H1 (cell line): Measurements from ENCODE around the gene UBE4B. TPM values are rescaled to one million over a fixed set of nuclear protein-coding genes. Genes with fewer than 3 reads are reported as not detected.

Source experiments
- CTCF ChIA-PET: fragments of 300-600 bp; sonication (Branson Sonifier 250); formaldehyde crosslinking; loops from one replicate; lab custom pipeline; 2021; ENCODE audit not compliant: partially characterized antibody; lab: Charles Lee
- POLR2A ChIA-PET: fragments of 300-600 bp; sonication (Branson Sonifier 250); formaldehyde crosslinking; loops from one replicate; lab custom pipeline; 2021; ENCODE audit warnings: inconsistent platforms; ENCODE audit not compliant: partially characterized antibody; lab: Charles Lee
- DNase-seq, 2 experiments: peaks; one replicate each; pipeline versions ENCODE4 v3.0.0 to v3.0.0-alpha.2; 2010 to 2022; ENCODE audit warnings: low spot score in 2 of 2, low read depth in 1 of 2, mixed read lengths in 1 of 2
- FAIRE-seq: peaks from 2 replicates; lab custom pipeline; 2011; peaks lifted over from hg19 to GRCh38; lab: Jason Lieb, UNC
- H2AFZ ChIP-seq: 2 replicates; pipeline ENCODE4 v1.8.1; 2012; ENCODE audit warnings: low read length, inconsistent platforms
- H2AK5ac ChIP-seq: 2 replicates; pipeline ENCODE4 v1.6.1; 2013; ENCODE audit warnings: low read depth, low read length
- H2BK120ac ChIP-seq: replicated peaks from 2 replicates; pipeline ENCODE3; 2013; ENCODE audit warnings: low read depth, low read length, inconsistent platforms
- H2BK12ac ChIP-seq: 2 replicates; pipeline ENCODE4 v1.6.1; 2013; ENCODE audit warnings: low read depth, low read length
- H2BK15ac ChIP-seq: 2 replicates; pipeline ENCODE4 v1.6.1; 2013; ENCODE audit warnings: low read length
- H2BK20ac ChIP-seq: 2 replicates; pipeline ENCODE4 v1.6.1; 2013; ENCODE audit warnings: low read length
- H2BK5ac ChIP-seq: 2 replicates; pipeline ENCODE4 v1.6.1; 2013; ENCODE audit warnings: low read depth, low read length
- H3K14ac ChIP-seq: 2 replicates; pipeline ENCODE4 v1.6.1; 2013; ENCODE audit warnings: inconsistent platforms; ENCODE audit not compliant: insufficient read length
- H3K18ac ChIP-seq: 2 replicates; pipeline ENCODE4 v1.6.1; 2013; ENCODE audit warnings: low read length; ENCODE audit errors: extremely low read depth
- H3K23ac ChIP-seq: 2 replicates; pipeline ENCODE4 v1.6.1; 2013; ENCODE audit warnings: inconsistent platforms; ENCODE audit not compliant: insufficient read length
- H3K23me2 ChIP-seq: 2 replicates; pipeline ENCODE4 v1.6.1; 2013; ENCODE audit warnings: low read depth, low read length
- H3K27ac ChIP-seq: 2 replicates; pipeline ENCODE4 v1.6.1; 2011; ENCODE audit warnings: low read depth, low read length, inconsistent platforms
- H3K27me3 ChIP-seq, 4 experiments: replicated peaks in 1 of 4; 1 replicate in 1 of 4; 2 replicates in 3 of 4; pipeline versions ENCODE4 v1.6.1 to v1.8.1; 2011 to 2013; ENCODE audit warnings: low read length in 3 of 4, mild to moderate bottlenecking in 3 of 4, inconsistent platforms in 2 of 4, mixed read lengths in 2 of 4, moderate library complexity in 1 of 4; ENCODE audit not compliant: control insufficient read depth in 3 of 4, insufficient read depth in 3 of 4; ENCODE audit errors: extremely low read depth in 1 of 4
- H3K36me3 ChIP-seq, 4 experiments: 2 replicates each; pipeline versions ENCODE4 v1.6.1 to v1.8.1; 2011 to 2013; ENCODE audit warnings: mild to moderate bottlenecking in 4 of 4, low read length in 3 of 4, moderate library complexity in 2 of 4, control low read depth in 1 of 4, inconsistent platforms in 1 of 4; ENCODE audit not compliant: insufficient read depth in 4 of 4, control insufficient read depth in 2 of 4
- H3K4ac ChIP-seq: replicated peaks from 2 replicates; pipeline ENCODE3; 2013; ENCODE audit warnings: low read length, low read depth, mixed read lengths, inconsistent platforms; ENCODE audit not compliant: insufficient read length
- H3K4me1 ChIP-seq, 4 experiments: replicated peaks in 1 of 4; 1 replicate in 1 of 4; 2 replicates in 3 of 4; pipeline versions ENCODE4 v1.6.1 to v1.8.1; 2011 to 2013; ENCODE audit warnings: low read length in 3 of 4, inconsistent platforms in 2 of 4, mixed read lengths in 1 of 4; ENCODE audit not compliant: insufficient read depth in 4 of 4, control insufficient read depth in 3 of 4
- H3K4me2 ChIP-seq, 2 experiments: 2 replicates each; pipeline versions ENCODE4 v1.6.1 to v1.8.1; 2011 to 2013; ENCODE audit warnings: low read depth in 2 of 2, low read length in 2 of 2, control low read depth in 1 of 2, inconsistent platforms in 1 of 2, mild to moderate bottlenecking in 1 of 2; ENCODE audit not compliant: insufficient read depth in 1 of 2
- H3K4me3 ChIP-seq, 4 experiments: fragments of 200-600, 300-600 bp in 1 of 4; sonication (generic), shearing (Covaris generic), sonication (Bioruptor Twin) in 1 of 4; 2 replicates each; pipeline versions ENCODE4 v1.5.1 to v1.8.1; 2011 to 2016; ENCODE audit warnings: low read length in 4 of 4, low read depth in 3 of 4, control low read depth in 2 of 4, inconsistent platforms in 2 of 4, mild to moderate bottlenecking in 2 of 4, mixed read lengths in 1 of 4, moderate library complexity in 1 of 4; ENCODE audit not compliant: insufficient read depth in 2 of 4; ENCODE audit errors: extremely low read depth in 1 of 4
- H3K56ac ChIP-seq: replicated peaks from 2 replicates; pipeline ENCODE3; 2013; ENCODE audit warnings: low read depth, mild to moderate bottlenecking, mixed read lengths, low read length, inconsistent platforms; ENCODE audit not compliant: insufficient read length
- H3K79me1 ChIP-seq: 2 replicates; pipeline ENCODE4 v1.6.1; 2013; ENCODE audit warnings: low read depth, low read length, control low read depth
- H3K79me2 ChIP-seq, 2 experiments: 2 replicates each; pipeline versions ENCODE4 v1.6.1 to v1.8.1; 2012 to 2013; ENCODE audit warnings: low read length in 2 of 2, mild to moderate bottlenecking in 2 of 2, inconsistent platforms in 1 of 2; ENCODE audit not compliant: insufficient read depth in 2 of 2, control insufficient read depth in 1 of 2
- H3K9ac ChIP-seq, 4 experiments: replicated peaks in 1 of 4; 1 replicate in 1 of 4; 2 replicates in 3 of 4; pipeline versions ENCODE4 v1.6.1 to v1.8.1; 2011 to 2013; ENCODE audit warnings: low read depth in 3 of 4, low read length in 3 of 4, control low read depth in 2 of 4, mild to moderate bottlenecking in 2 of 4, moderate library complexity in 2 of 4, inconsistent platforms in 1 of 4; ENCODE audit errors: extremely low read depth in 1 of 4
- H3K9me3 ChIP-seq, 2 experiments: 2 replicates each; pipeline versions ENCODE4 v1.6.1 to v1.8.1; 2012 to 2013; ENCODE audit warnings: mild to moderate bottlenecking in 2 of 2, moderate library complexity in 2 of 2, control low read depth in 1 of 2, inconsistent platforms in 1 of 2, low read depth in 1 of 2, low read length in 1 of 2, mixed read lengths in 1 of 2; ENCODE audit not compliant: insufficient read depth in 2 of 2
- H4K20me1 ChIP-seq, 2 experiments: replicated peaks in 1 of 2; 2 replicates each; pipeline versions ENCODE3 to v1.8.1; 2011 to 2013; ENCODE audit warnings: inconsistent platforms in 2 of 2, low read length in 2 of 2, mild to moderate bottlenecking in 1 of 2; ENCODE audit not compliant: insufficient read depth in 2 of 2, control insufficient read depth in 1 of 2
- H4K5ac ChIP-seq: 2 replicates; pipeline ENCODE4 v1.6.1; 2013; ENCODE audit warnings: low read length, low read depth, mixed read lengths, inconsistent platforms; ENCODE audit not compliant: insufficient read length
- H4K8ac ChIP-seq: 2 replicates; pipeline ENCODE4 v1.8.0; 2013; ENCODE audit warnings: mild to moderate bottlenecking, moderate library complexity, low read length, inconsistent platforms; ENCODE audit not compliant: insufficient read depth; ENCODE audit errors: extremely low read depth
- H4K91ac ChIP-seq: replicated peaks from 2 replicates; pipeline ENCODE3; 2013; ENCODE audit warnings: low read length, mixed read lengths, inconsistent platforms; ENCODE audit not compliant: insufficient read length
- EGR1 ChIP-seq: IDR thresholded peaks from 2 replicates; pipeline ENCODE4 v1.6.1; 2011; ENCODE audit warnings: low read depth, low read length, borderline replicate concordance
- SUZ12 ChIP-seq: fragments of 200-600 bp; sonication (generic); IDR thresholded peaks from 2 replicates; pipeline ENCODE4 v1.6.1; 2012; ENCODE audit warnings: mild to moderate bottlenecking, inconsistent platforms, low read length, moderate library complexity, mixed read lengths
- WGBS, 2 experiments: shearing (Covaris generic) in 1 of 2; methylation state at CpG; one replicate each; pipeline versions ENCODE4 v1.1.6 to v1.1.7; 2013 to 2015; ENCODE audit warnings: low lambda C conversion rate in 2 of 2, mixed read lengths in 2 of 2, inconsistent platforms in 1 of 2, low coverage in 1 of 2, missing lambda C conversion rate in 1 of 2; ENCODE audit not compliant: insufficient replicate concordance in 2 of 2, insufficient coverage in 1 of 2, insufficient read length in 1 of 2; ENCODE audit errors: extremely low coverage in 1 of 2, missing lambda C conversion rate in 1 of 2; 5-methylcytosine and 5-hydroxymethylcytosine counted together
- polyA plus RNA-seq, 7 experiments: library from polyadenylated mRNA; depleted of rRNA in 3 of 7; stranded (reverse) in 5 of 7; unstranded in 2 of 7; fragments of >200 nt in 5 of 7; fragments of 200-250 nt in 2 of 7; gene quantifications; 1 replicate in 5 of 7; 2 replicates in 1 of 7; 4 replicates in 1 of 7; pipeline versions ENCODE4 v1.2.1 to v1.2.3, GENCODE V29; 2011 to 2013; ENCODE audit warnings: missing spikeins in 2 of 7, mixed read lengths in 2 of 7
- total RNA-seq: library from RNA; stranded (reverse); fragmentation: NEBNext Ultra II Directional; extraction: Animal tissue kit (Norgen Biotek cat#: 25700); gene quantifications from 2 replicates; pipeline ENCODE4 v1.2.1, GENCODE V29; 2021

The UBE4B gene
- total and polyA plus RNA-seq, 2 of the 8 experiments (the other 6 are each of a cell fraction or from before 2014, with no cell fraction given) = 24.5 to 90.1 TPM

GRCh38 chr1:10193288-10193687 is 160.5 kb downstream of the UBE4B start:
- no peaks in the 10 kb centered on the region for H3K36me3 ChIP-seq
- no peak overlapping the region for H2BK120ac ChIP-seq
- no peaks in the 10 kb centered on the region for H4K20me1 ChIP-seq
- no peaks in the 10 kb centered on the region for H3K79me1 ChIP-seq
- CTCF ChIA-PET = interaction anchor here (2.0 to 2.7 kb wide), 2 partner anchors 17 to 145 kb away, joined by 5 to 9 read pairs; partner anchors contain the start of gene KIF1B
- H3K4me3 ChIP-seq = no peak overlapping the region
- H2BK20ac ChIP-seq = no peak overlapping the region
- H4K8ac ChIP-seq = no peak overlapping the region
- peaks cover 0 to 2% (median under 1%) of the 10 kb centered on the region in 4 experiments; a peak in 1 of 7 replicates for H3K4me1 ChIP-seq
- H3K23ac ChIP-seq = no peak overlapping the region
- H3K23me2 ChIP-seq = no peaks in the 10 kb centered on the region
- no peak overlapping the region for H3K9ac ChIP-seq
- H3K27me3 ChIP-seq = no peaks in the 10 kb centered on the region
- H2BK15ac ChIP-seq = no peak overlapping the region
- POLR2A ChIA-PET = interaction anchor here (1.0 kb wide), 1 partner anchor 16 kb away, joined by 4 read pairs; no protein-coding TSS in a partner anchor
- H3K14ac ChIP-seq = no peak overlapping the region
- no peak overlapping the region for H3K56ac ChIP-seq
- WGBS, 2 experiments = 98% methylated on average over 6 of the region's 6 CpGs; no CpG with 5 or more reads in 1 of the 2 experiments
- no peak overlapping the region for H3K4ac ChIP-seq
- no peak overlapping the region for H4K5ac ChIP-seq
- no peak overlapping the region for H3K18ac ChIP-seq
- DNase-seq = no peak
- H4K91ac ChIP-seq = no peak overlapping the region
- H2BK5ac ChIP-seq = no peak overlapping the region
- H3K4me2 ChIP-seq = no peak overlapping the region
- no peak overlapping the region for H3K27ac ChIP-seq
- no peak overlapping the region for H2AK5ac ChIP-seq
- H2AFZ ChIP-seq = no peak overlapping the region
- FAIRE-seq = no peak
- no peaks in the 10 kb centered on the region for H3K9me3 ChIP-seq
- no peaks in the 10 kb centered on the region for H3K79me2 ChIP-seq
- H2BK12ac ChIP-seq = no peak overlapping the region
- TF ChIP-seq SUZ12 (no peak), EGR1 (no peak)
